ENCODE data around the gene SMCO4.
A peak's percentile ranks its signal among the peaks of the same experiment; 100 is the strongest.

SMCO4 gene

DNA sequence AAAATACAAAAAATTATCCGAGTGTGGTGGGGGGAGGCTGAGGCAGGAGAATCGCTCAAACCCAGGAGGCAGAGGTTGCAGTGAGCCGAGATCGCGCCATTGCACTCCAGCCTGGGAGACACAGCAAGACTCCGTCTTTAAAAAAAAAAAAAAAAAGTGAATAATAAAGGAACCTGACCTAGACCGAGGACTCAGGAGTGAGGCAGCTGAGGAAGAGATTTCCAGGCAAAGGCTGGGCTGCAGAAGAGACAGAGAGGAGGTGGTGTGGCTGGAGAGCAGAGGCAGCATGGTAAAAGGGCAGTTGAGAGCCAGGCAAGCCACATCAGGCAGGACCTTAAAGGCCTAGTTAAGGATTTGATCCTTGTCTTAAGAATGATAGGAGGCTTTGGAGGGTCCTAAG, 28.4 kb upstream of the SMCO4 start:
- TF ChIP-seq, protein P1, sequence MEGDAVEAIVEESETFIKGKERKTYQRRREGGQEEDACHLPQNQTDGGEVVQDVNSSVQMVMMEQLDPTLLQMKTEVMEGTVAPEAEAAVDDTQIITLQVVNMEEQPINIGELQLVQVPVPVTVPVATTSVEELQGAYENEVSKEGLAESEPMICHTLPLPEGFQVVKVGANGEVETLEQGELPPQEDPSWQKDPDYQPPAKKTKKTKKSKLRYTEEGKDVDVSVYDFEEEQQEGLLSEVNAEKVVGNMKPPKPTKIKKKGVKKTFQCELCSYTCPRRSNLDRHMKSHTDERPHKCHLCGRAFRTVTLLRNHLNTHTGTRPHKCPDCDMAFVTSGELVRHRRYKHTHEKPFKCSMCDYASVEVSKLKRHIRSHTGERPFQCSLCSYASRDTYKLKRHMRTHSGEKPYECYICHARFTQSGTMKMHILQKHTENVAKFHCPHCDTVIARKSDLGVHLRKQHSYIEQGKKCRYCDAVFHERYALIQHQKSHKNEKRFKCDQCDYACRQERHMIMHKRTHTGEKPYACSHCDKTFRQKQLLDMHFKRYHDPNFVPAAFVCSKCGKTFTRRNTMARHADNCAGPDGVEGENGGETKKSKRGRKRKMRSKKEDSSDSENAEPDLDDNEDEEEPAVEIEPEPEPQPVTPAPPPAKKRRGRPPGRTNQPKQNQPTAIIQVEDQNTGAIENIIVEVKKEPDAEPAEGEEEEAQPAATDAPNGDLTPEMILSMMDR (IDR thresholded peaks at IDR 0.05; ENCODE audit: low read depth, low read length), result no peak

DNA sequence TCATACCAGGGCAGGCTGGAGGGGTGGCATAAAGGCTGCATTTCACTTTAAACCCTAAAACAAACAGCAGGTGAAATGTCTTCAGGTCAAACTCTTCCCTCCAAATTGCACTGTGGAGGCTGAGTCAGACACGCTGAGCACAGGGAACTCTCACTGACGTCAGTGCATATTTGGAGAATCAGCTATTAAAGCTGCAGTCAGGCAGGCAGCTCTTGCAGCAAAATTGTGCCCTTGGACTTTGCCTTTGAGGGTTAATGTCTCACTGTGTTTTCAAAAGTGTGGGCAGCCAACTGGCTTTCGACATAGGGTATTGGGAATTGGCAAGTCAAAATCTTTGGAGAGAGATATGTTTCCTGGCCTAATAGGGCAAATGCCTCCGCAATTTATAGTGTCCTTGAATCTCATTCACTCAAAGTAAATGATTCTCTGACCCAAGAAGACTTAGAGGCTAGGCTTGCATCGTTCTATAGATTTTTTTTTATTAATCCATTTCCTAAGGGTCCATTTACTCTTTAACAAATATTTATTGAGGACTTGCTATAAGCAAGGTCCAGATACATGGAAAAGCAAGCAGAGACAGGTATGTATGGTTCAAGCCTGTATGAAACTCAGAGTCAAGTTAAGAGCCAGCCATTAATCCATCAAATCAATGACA, 27.7 kb upstream of the SMCO4 start:
- TF ChIP-seq, protein P1 (IDR thresholded peaks at IDR 0.05; ENCODE audit: low read depth, low read length), result no peak
- H3K4me3 ChIP-seq (replicated peaks in 1 of 2; ENCODE audit: low read depth in 2 of 2, low read length in 2 of 2), result no peak overlapping the region
- peak; percentile 29 to 70 for DNase-seq (ENCODE audit: low read depth in 2 of 2)

More for the DNA sequence above, 28.4 kb upstream of the SMCO4 start:
- DNase-seq (ENCODE audit: low read depth in 2 of 2), result no peak
- H3K4me3 ChIP-seq (replicated peaks in 1 of 2; ENCODE audit: low read depth in 2 of 2, low read length in 2 of 2), result no peak overlapping the region

DNA sequence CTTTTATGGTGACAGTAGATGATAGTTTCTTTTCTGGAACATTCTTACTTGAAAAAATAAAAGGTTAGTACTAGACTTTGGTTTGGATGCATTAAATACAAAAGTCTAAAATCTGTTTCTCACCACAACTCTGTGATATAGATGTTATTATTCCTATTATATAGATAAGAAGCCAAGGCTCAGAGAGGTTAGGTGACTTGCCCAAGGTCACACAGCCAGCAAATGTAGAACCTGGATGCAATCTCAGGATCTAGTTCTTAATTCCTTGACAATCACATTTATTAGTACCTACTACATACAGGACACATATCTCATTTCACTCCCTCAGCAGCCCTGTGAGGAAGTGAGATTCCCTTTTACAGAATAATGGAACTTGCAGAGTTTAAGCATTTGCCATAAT, 26.3 kb upstream of the SMCO4 start:
- no peak for DNase-seq (ENCODE audit: low read depth in 2 of 2)
- no peak overlapping the region for H3K4me3 ChIP-seq (replicated peaks in 1 of 2; ENCODE audit: low read depth in 2 of 2, low read length in 2 of 2)

DNA sequence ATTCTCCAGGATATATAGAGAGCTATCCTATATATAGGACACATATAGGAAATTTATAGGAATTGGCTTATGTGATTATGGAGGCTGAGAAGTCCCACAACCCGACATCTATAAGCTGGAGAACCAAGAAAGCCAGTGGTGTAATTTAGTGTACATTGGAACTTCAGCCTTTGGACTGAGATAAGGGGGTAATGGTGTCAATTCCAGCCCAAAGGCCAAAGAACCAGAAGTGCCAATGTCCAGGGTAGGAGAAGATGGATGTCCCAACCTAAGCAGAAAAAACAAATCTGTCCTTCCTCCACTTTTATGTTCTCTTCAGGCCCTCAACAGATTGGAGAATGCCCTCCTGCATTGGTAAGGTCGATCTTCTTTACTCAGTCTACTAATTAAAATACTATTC, 25.5 kb upstream of the SMCO4 start:
- DNase-seq (ENCODE audit: low read depth in 2 of 2), result no peak
- H3K4me3 ChIP-seq (replicated peaks in 1 of 2; ENCODE audit: low read depth in 2 of 2, low read length in 2 of 2), result no peak overlapping the region
- TF ChIP-seq, protein P1 (IDR thresholded peaks at IDR 0.05; ENCODE audit: low read depth, low read length), result no peak

More for the DNA sequence above, 26.3 kb upstream of the SMCO4 start:
- TF ChIP-seq, protein P1 (IDR thresholded peaks at IDR 0.05; ENCODE audit: low read depth, low read length), result no peak

DNA sequence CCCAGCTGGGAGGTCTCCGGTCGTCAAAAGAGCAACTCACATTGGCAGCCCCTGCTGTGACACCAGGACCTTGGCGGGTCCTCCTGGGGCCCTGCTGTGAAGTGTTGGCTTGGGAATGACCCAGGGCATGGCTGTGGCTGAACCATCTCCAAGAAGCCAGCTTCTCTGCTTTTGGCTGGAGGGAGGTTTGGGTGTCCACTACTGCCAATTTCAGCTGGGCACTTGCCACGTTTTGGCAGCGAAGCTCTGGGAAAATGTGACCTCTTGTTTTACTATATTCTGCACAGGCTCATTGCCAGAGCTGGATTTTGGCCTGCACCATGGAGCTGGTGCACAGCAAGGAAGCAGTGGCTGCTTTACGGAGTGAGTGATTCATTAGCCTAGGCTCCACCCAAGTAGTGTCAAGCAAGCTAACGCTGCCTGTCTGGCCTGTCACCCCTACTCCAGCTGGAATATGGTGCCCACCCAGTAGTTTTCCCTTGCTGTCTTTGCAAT, 24.3 kb upstream of the SMCO4 start:
- H3K4me3 ChIP-seq (replicated peaks in 1 of 2; ENCODE audit: low read depth in 2 of 2, low read length in 2 of 2), result no peak overlapping the region
- TF ChIP-seq, protein P1 (IDR thresholded peaks at IDR 0.05; ENCODE audit: low read depth, low read length), result no peak
- peak; percentile 16 to 25 for DNase-seq (ENCODE audit: low read depth in 2 of 2)

DNA sequence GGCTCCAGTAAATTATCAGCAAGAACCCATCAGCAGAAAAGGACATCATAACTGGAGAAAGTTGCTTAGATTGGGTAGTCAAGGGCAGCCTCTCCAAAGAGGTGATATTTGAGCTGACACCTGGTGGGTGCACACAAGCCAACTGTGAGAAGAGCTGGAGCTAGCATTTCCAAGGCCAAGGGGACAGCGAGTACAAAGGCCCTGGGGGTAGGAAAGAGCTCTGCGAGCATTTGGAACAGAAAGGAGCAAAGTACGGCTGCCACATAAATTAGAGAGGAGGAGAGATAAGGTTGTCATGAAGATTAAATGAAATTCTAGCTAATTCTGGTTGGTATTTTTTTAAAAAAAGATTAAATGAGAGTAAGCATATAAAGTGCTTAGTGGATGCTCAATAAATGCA, 21.7 kb upstream of the SMCO4 start:
- TF ChIP-seq, protein P1 (IDR thresholded peaks at IDR 0.05; ENCODE audit: low read depth, low read length), result no peak
- DNase-seq (ENCODE audit: low read depth in 2 of 2), result no peak
- H3K4me3 ChIP-seq (replicated peaks in 1 of 2; ENCODE audit: low read depth in 2 of 2, low read length in 2 of 2), result no peak overlapping the region

DNA sequence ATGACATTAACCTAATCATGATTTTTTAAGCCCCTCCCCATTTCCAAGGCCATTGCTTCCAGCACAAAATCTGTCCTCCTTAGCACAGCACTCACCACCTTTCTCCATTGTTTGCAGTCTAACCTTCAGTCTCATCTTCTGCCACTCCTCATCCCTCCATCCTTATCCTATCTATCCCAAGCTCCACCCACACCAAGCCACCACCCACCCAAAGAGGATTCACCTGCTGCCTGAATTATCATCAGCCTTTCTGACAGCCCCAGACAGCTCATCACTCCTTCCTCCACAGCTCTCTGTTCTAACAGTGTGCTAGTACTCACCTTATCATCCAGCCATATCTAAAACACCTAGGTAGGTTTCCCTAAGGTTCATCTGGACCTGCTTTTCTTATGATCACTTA, 20.7 kb upstream of the SMCO4 start:
- no peak for DNase-seq (ENCODE audit: low read depth in 2 of 2)
- TF ChIP-seq, protein P1 (IDR thresholded peaks at IDR 0.05; ENCODE audit: low read depth, low read length), result no peak
- H3K4me3 ChIP-seq (replicated peaks in 1 of 2; ENCODE audit: low read depth in 2 of 2, low read length in 2 of 2), result no peak overlapping the region

Measured in cardiac fibroblast (primary cell).